Keratinocyte (primary cell): ENCODE measurements around the gene DNASE1L3. TPM values are rescaled to one million over a fixed set of nuclear protein-coding genes. Genes with fewer than 3 reads are reported as not detected.

Source experiments
- DNase-seq: peaks from one replicate; pipeline ENCODE4 v3.0.0-alpha.2; 2011; ENCODE audit warnings: low read depth, missing footprints, low spot score
- FAIRE-seq: peaks from 2 replicates; lab custom pipeline; 2011; peaks lifted over from hg19 to GRCh38; lab: Jason Lieb, UNC
- H2AFZ ChIP-seq: 2 replicates; pipeline ENCODE4 v1.6.0; 2012; ENCODE audit warnings: low read length, control low read depth, inconsistent platforms; ENCODE audit not compliant: control insufficient read depth
- H3K27ac ChIP-seq: 2 replicates; pipeline ENCODE4 v1.5.1; 2011; ENCODE audit warnings: low read length; ENCODE audit not compliant: control insufficient read depth, insufficient read depth
- H3K27me3 ChIP-seq: 3 replicates; pipeline ENCODE4 v1.6.0; 2011; ENCODE audit warnings: low read length; ENCODE audit not compliant: control insufficient read depth, insufficient read depth; ENCODE audit errors: extremely low read depth
- H3K36me3 ChIP-seq, 2 experiments: 2 replicates in 1 of 2; 3 replicates in 1 of 2; pipeline ENCODE4 v1.5.1; 2011; ENCODE audit warnings: low read length in 2 of 2, mild to moderate bottlenecking in 1 of 2; ENCODE audit not compliant: control insufficient read depth in 2 of 2, insufficient read depth in 2 of 2; ENCODE audit errors: extremely low read depth in 1 of 2
- H3K4me1 ChIP-seq: 3 replicates; pipeline ENCODE4 v1.5.1; 2011; ENCODE audit warnings: low read length; ENCODE audit not compliant: control insufficient read depth, insufficient read depth; ENCODE audit errors: extremely low read depth
- H3K4me2 ChIP-seq: 3 replicates; pipeline ENCODE4 v1.6.0; 2011; ENCODE audit warnings: low read depth, low read length; ENCODE audit not compliant: control insufficient read depth, insufficient read depth; ENCODE audit errors: extremely low read depth
- H3K4me3 ChIP-seq, 3 experiments: fragments of 200-600 bp in 1 of 3; sonication (generic) in 1 of 3; 2 replicates in 2 of 3; 3 replicates in 1 of 3; pipeline ENCODE4 v1.5.1; 2011 to 2016; ENCODE audit warnings: low read length in 3 of 3, mild to moderate bottlenecking in 3 of 3, control low read depth in 2 of 3, inconsistent platforms in 1 of 3, low read depth in 1 of 3, mixed read lengths in 1 of 3, mixed run types in 1 of 3, moderate library complexity in 1 of 3; ENCODE audit not compliant: control insufficient read depth in 2 of 3, insufficient read depth in 2 of 3; ENCODE audit errors: extremely low read depth in 1 of 3
- H3K79me2 ChIP-seq: 2 replicates; pipeline ENCODE4 v1.6.0; 2012; ENCODE audit warnings: low read length; ENCODE audit not compliant: control insufficient read depth, insufficient read depth
- H3K9ac ChIP-seq: 3 replicates; pipeline ENCODE4 v1.6.0; 2011; ENCODE audit warnings: low read length; ENCODE audit not compliant: control insufficient read depth, insufficient read depth; ENCODE audit errors: extremely low read depth
- H3K9me1 ChIP-seq: 3 replicates; pipeline ENCODE4 v1.6.0; 2011; ENCODE audit warnings: low read length; ENCODE audit not compliant: control insufficient read depth, insufficient read depth; ENCODE audit errors: extremely low read depth
- H3K9me3 ChIP-seq: 2 replicates; pipeline ENCODE4 v1.5.1; 2012; ENCODE audit warnings: low read depth, low read length; ENCODE audit not compliant: control insufficient read depth
- H4K20me1 ChIP-seq: 3 replicates; pipeline ENCODE4 v1.6.0; 2011; ENCODE audit warnings: low read length; ENCODE audit not compliant: control insufficient read depth, insufficient read depth; ENCODE audit errors: extremely low read depth
- CTCF ChIP-seq, 3 experiments: IDR thresholded peaks in 1 of 3; conservative IDR thresholded peaks in 1 of 3; optimal IDR thresholded peaks in 1 of 3; 2 replicates in 2 of 3; 3 replicates in 1 of 3; pipeline versions ENCODE3 to v1.5.1; 2011; ENCODE audit warnings: low read length in 3 of 3, mild to moderate bottlenecking in 3 of 3, moderate library complexity in 2 of 3, control low read depth in 1 of 3, inconsistent platforms in 1 of 3; ENCODE audit not compliant: insufficient read depth in 2 of 3; ENCODE audit errors: extremely low read depth in 1 of 3
- EZH2 ChIP-seq: IDR thresholded peaks from one replicate; pipeline ENCODE4 v1.6.1; 2012; ENCODE audit warnings: inconsistent platforms, mild to moderate bottlenecking, low read length, moderate library complexity
- dilution Hi-C: fragments of 300-500 bp; cut with MboI; formaldehyde crosslinking; loops from one replicate; pipeline ENCODE4 v1.7.0; 2020; ENCODE audit warnings: low sequenced_read_pairs; ENCODE audit not compliant: extremely low pct_ligation_motif_present
- polyA plus RNA-seq, 5 experiments: library from polyadenylated mRNA; depleted of rRNA in 3 of 5; stranded (reverse) in 3 of 5; stranded (forward) in 1 of 5; unstranded in 1 of 5; fragments of >200 nt; gene quantifications; 1 replicate in 1 of 5; 2 replicates in 3 of 5; 3 replicates in 1 of 5; pipeline versions ENCODE4 v1.2.1 to v1.2.3, GENCODE V29; 2011 to 2012; ENCODE audit warnings: missing spikeins in 2 of 5, low read depth in 1 of 5, low replicate concordance in 1 of 5

Gene DNASE1L3
- polyA plus RNA-seq, 1 donor (not counting 4 experiments of a cell fraction or from before 2014, with no cell fraction given), result 1.9 TPM

GRCh38 chr3:58206406-58207011 lies 4.3 kb downstream of the DNASE1L3 start:
- peak; percentile 73 for FAIRE-seq
- H3K27me3 ChIP-seq, result no peaks in the 10 kb centered on the region
- H3K27ac ChIP-seq, result peak overlapping the region; percentile 35
- no peak overlapping the region for H3K4me3 ChIP-seq
- no peaks in the 10 kb centered on the region for H4K20me1 ChIP-seq
- no peaks in the 10 kb centered on the region for H3K36me3 ChIP-seq
- H3K79me2 ChIP-seq, result no peaks in the 10 kb centered on the region
- no peak overlapping the region for H3K9ac ChIP-seq
- dilution Hi-C loops, result no loop called here
- H3K4me2 ChIP-seq, result peak overlapping the region; percentile 25
- no peak for DNase-seq
- no peak overlapping the region for H2AFZ ChIP-seq
- no peaks in the 10 kb centered on the region for H3K9me3 ChIP-seq
- H3K9me1 ChIP-seq, result no peaks in the 10 kb centered on the region
- no peak for TF ChIP-seq EZH2
- no peak for TF ChIP-seq CTCF (optimal IDR thresholded peaks at IDR 0.05 in 1 of 3, IDR thresholded peaks at IDR 0.05 in 1 of 3, conservative IDR thresholded peaks at IDR 0.05 in 1 of 3; ENCODE audit: extremely low read depth in 1 of 3, insufficient read depth in 2 of 3, low read length in 3 of 3)
- peaks cover 27% of the 10 kb centered on the region for H3K4me1 ChIP-seq

- no peaks in the 10 kb centered on the region for H3K79me2 ChIP-seq
- H3K4me2 ChIP-seq, result no peak overlapping the region
- H2AFZ ChIP-seq, result no peak overlapping the region
Observed at GRCh38 chr3:58205981-58206380, 4.8 kb downstream of the DNASE1L3 start.

More at GRCh38 chr3:58205981-58206380, 4.8 kb downstream of the DNASE1L3 start:
- no peak for TF ChIP-seq EZH2
- no peak for TF ChIP-seq CTCF (optimal IDR thresholded peaks at IDR 0.05 in 1 of 3, IDR thresholded peaks at IDR 0.05 in 1 of 3, conservative IDR thresholded peaks at IDR 0.05 in 1 of 3; ENCODE audit: extremely low read depth in 1 of 3, insufficient read depth in 2 of 3, low read length in 3 of 3)
- Histone ChIP-seq H3K9me3 (no peaks in the 10 kb centered on the region), H3K4me3 (no peak overlapping the region), H3K4me1 (peaks cover 27% of the 10 kb centered on the region), H4K20me1 (no peaks in the 10 kb centered on the region), H3K9ac (no peak overlapping the region), H3K27me3 (no peaks in the 10 kb centered on the region), H3K27ac (no peak overlapping the region), H3K9me1 (no peaks in the 10 kb centered on the region), H3K36me3 (no peaks in the 10 kb centered on the region)
- DNase-seq (no peak), FAIRE-seq (no peak)
- dilution Hi-C loops, result no loop called here
